ENCODE measurements around the gene CARHSP1.
"Not testable (repeated sequence)": the region's sequence is repeated elsewhere in the genome, so short reads cannot be mapped to it uniquely, and the experiment has no call there.

The CARHSP1 gene

DNA sequence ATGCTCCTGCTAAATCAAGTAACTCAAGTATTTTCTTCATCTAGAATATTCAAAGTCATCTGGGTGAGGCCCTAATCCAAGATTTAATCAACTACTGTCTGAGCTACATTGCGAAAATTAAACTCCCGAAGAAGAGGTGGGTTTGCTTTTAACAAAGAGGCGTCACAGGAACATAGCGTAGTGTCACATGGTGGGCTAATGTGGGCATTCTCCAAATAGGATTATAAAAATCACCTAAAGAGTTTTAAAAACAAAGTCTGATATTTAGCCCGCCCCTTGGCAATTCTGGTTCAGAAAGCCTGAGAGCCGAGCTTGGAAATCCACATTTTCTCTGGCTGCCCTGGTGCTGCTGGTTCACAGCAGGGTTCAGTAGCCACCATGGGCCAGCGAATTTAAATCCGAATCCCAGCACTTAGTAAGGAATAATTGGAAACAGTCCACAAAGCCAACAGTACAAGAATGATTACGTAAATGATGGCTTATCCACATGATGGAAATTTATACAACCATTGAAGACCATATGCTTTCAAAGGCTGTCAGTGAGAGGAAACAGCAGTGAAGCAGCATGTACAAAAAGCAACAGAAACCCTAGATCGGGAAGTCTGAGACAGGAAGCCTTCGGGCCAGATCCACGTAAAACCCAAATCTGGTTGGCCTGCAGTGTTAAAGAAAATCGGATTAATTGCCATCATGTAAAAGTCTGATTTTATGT is 62.4 kb downstream of the CARHSP1 start:
- H3K4me1 ChIP-seq (ENCODE audit: control extremely low read depth in 1 of 4, control insufficient read depth in 4 of 4, insufficient read depth in 4 of 4, low read length in 3 of 4) = no peaks in the 10 kb centered on the region
- peaks cover 9 to 84% (median 61%) of the 10 kb centered on the region in 4 experiments for H3K36me3 ChIP-seq (ENCODE audit: control insufficient read depth in 4 of 4, insufficient read depth in 4 of 4, low read length in 3 of 4)
- no peak overlapping the region for H3K27ac ChIP-seq (ENCODE audit: insufficient read depth in 1 of 2, low read depth in 1 of 2, low read length in 2 of 2, poor library complexity in 1 of 2, severe bottlenecking in 2 of 2)
- DNase-seq = no peak
- no peaks in the 10 kb centered on the region for H3K27me3 ChIP-seq (replicated peaks in 2 of 5; ENCODE audit: control insufficient read depth in 4 of 5, insufficient read depth in 5 of 5, low read length in 4 of 5)
- ChIA-PET CTCF (interaction anchor here (0.7 to 1.2 kb wide), 2 partner anchors 8 to 14 kb away, joined by 3 read pairs; no protein-coding TSS in a partner anchor), POLR2A (interaction anchor here (1.0 kb wide), 1 partner anchor 8 kb away, joined by 4 read pairs; the partner anchor contains the start of gene PMM2)
- 94% methylated on average over 12 of the region's 13 CpGs for WGBS (ENCODE audit: insufficient coverage)
- no peaks in the 10 kb centered on the region for H3K9me3 ChIP-seq (ENCODE audit: control extremely low read depth in 1 of 5, control insufficient read depth in 4 of 5, insufficient read depth in 2 of 5, low read depth in 1 of 5, low read length in 4 of 5)
- H3K4me3 ChIP-seq (ENCODE audit: control insufficient read depth in 1 of 7, extremely low read depth in 1 of 7, insufficient read depth in 4 of 7, low read depth in 2 of 7, low read length in 6 of 7) = no peak overlapping the region

DNA sequence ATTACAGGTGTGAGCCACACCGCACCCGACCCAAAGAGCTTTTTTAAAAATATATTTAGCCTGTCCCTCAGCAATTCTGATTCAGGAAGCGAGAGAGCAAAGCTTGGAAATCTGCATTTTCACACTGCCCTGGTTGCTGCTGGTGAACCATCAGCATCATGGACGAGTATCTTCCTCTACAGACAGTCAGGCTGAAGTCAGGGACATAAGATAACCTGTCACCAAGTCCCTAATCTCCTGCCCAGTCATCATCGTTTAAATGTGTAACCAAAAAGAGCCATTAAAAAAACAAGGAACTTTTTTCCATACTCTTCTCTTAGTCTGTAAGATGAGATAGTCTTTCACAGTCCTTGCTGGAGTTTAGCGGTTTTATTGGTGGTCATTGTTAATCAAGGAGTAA is 64.5 kb downstream of the CARHSP1 start:
- Histone ChIP-seq H3K27ac (ENCODE audit: insufficient read depth in 1 of 2, low read depth in 1 of 2, low read length in 2 of 2, poor library complexity in 1 of 2, severe bottlenecking in 2 of 2) (no peak overlapping the region), H3K27me3 (replicated peaks in 2 of 5; ENCODE audit: control insufficient read depth in 4 of 5, insufficient read depth in 5 of 5, low read length in 4 of 5) (no peaks in the 10 kb centered on the region), H3K9me3 (ENCODE audit: control extremely low read depth in 1 of 5, control insufficient read depth in 4 of 5, insufficient read depth in 2 of 5, low read depth in 1 of 5, low read length in 4 of 5) (no peaks in the 10 kb centered on the region), H3K4me3 (ENCODE audit: control insufficient read depth in 1 of 7, extremely low read depth in 1 of 7, insufficient read depth in 4 of 7, low read depth in 2 of 7, low read length in 6 of 7) (no peak overlapping the region), H3K36me3 (ENCODE audit: control insufficient read depth in 4 of 4, insufficient read depth in 4 of 4, low read length in 3 of 4) (peaks cover 9 to 70% (median 52%) of the 10 kb centered on the region in 4 experiments), H3K4me1 (ENCODE audit: control extremely low read depth in 1 of 4, control insufficient read depth in 4 of 4, insufficient read depth in 4 of 4, low read length in 3 of 4) (peaks cover 0 to 3% (median 2%) of the 10 kb centered on the region in 4 experiments)
- 93% methylated on average over 4 of the region's 6 CpGs for WGBS (ENCODE audit: insufficient coverage)
- CTCF ChIA-PET = no interaction called here
- DNase-seq = no peak
- POLR2A ChIA-PET = no interaction called here

DNA sequence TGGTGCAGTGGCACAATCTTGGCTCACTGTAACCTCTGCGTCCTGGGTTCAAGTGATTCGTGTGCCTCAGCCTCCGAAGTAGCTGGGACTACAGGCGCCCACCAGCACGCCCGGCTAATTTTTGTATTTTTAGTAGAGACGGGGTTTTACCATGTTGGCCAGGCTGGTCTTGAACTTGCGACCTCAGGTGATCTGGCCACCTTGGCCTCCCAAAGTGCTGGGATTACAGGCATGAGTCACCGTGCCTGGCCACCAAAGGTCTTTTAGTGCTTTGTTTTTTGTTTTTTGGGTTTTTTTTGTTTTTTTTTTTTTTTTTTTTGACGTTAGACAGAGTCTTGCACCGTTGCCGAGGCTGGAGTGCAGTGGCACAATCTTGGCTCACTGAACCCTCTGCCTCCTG is 65.1 kb downstream of the CARHSP1 start:
- DNase-seq; H3K27me3 ChIP-seq (replicated peaks in 2 of 5; ENCODE audit: control insufficient read depth in 4 of 5, insufficient read depth in 5 of 5, low read length in 4 of 5); H3K4me1 ChIP-seq (ENCODE audit: control extremely low read depth in 1 of 4, control insufficient read depth in 4 of 4, insufficient read depth in 4 of 4, low read length in 3 of 4); H3K9me3 ChIP-seq (ENCODE audit: control extremely low read depth in 1 of 5, control insufficient read depth in 4 of 5, insufficient read depth in 2 of 5, low read depth in 1 of 5, low read length in 4 of 5); H3K4me3 ChIP-seq (ENCODE audit: control insufficient read depth in 1 of 7, extremely low read depth in 1 of 7, insufficient read depth in 4 of 7, low read depth in 2 of 7, low read length in 6 of 7); POLR2A ChIA-PET; CTCF ChIA-PET; H3K27ac ChIP-seq (ENCODE audit: insufficient read depth in 1 of 2, low read depth in 1 of 2, low read length in 2 of 2, poor library complexity in 1 of 2, severe bottlenecking in 2 of 2): not testable (repeated sequence)
- WGBS (ENCODE audit: insufficient coverage) = 98% methylated on average over 8 of the region's 12 CpGs
- H3K36me3 ChIP-seq (ENCODE audit: control insufficient read depth in 4 of 4, insufficient read depth in 4 of 4, low read length in 3 of 4) = peaks cover 9 to 65% (median 47%) of the 10 kb centered on the region in 4 experiments
